ENCODE results near the gene ZNF213. TPM values are rescaled to one million over a fixed set of nuclear protein-coding genes. Genes with fewer than 3 reads are reported as not detected.

ZNF213 gene
- total RNA-seq, 2 experiments from 2014 or later, result 1.6 to 2.2 TPM

- peak overlapping the region; percentile 85 for H3K4me3 ChIP-seq (ENCODE audit: low read length)
- no peak for TF ChIP-seq CTCF (IDR thresholded peaks at IDR 0.05)
- H3K4me1 ChIP-seq (ENCODE audit: insufficient read depth, low read length), result peaks cover 28% of the 10 kb centered on the region
- peak overlapping the region; percentile 97 for H3K4me3 Mint-ChIP-seq
- H3K4me1 Mint-ChIP-seq (ENCODE audit: low read depth), result peaks cover 18% of the 10 kb centered on the region
- H3K9me3 Mint-ChIP-seq, result peaks cover 4% of the 10 kb centered on the region
- CTCF ChIA-PET, result interaction anchor here (0.9 to 2.5 kb wide), 5 partner anchors 9 to 299 kb away, joined by 3 to 15 read pairs (median 3); no protein-coding TSS in a partner anchor
- ATAC-seq (ENCODE audit: poor library complexity) (peak; percentile 89), DNase-seq (peak; percentile 92 to 98 (median 94))
- peak overlapping the region; percentile 97 for H3K27ac Mint-ChIP-seq
- H3K27me3 Mint-ChIP-seq, result peaks cover 7% of the 10 kb centered on the region
- H3K27me3 ChIP-seq (ENCODE audit: control insufficient read depth in 1 of 2, insufficient read depth in 2 of 2, low read length in 2 of 2), result no peaks in the 10 kb centered on the region
- H3K36me3 Mint-ChIP-seq (ENCODE audit: low read depth), result peaks cover 27% of the 10 kb centered on the region
- H3K36me3 ChIP-seq (ENCODE audit: insufficient read depth, low read length), result no peaks in the 10 kb centered on the region
- POLR2A ChIA-PET, result interaction anchor here (0.6 to 4.8 kb wide), 30 partner anchors 10 to 1548 kb away, joined by 3 to 57 read pairs (median 4); partner anchors contain the start of genes HCFC1R1, NLRC3, TNFRSF12A and ZNF174
- intact Hi-C loops (cut with DNase I, micrococcal nuclease), result loop anchor here (1.0 to 10.0 kb wide), 4 partner anchors 8 to 286 kb away; partner anchors contain the start of genes ZNF213 (in 2 of the 2), NAA60 (in 1 of the 2) and ZNF597 (in 1 of the 2)
- H3K9me3 ChIP-seq (ENCODE audit: control insufficient read depth in 1 of 2, insufficient read depth in 1 of 2, low read length in 2 of 2), result peaks cover 19 to 24% of the 10 kb centered on the region in 2 experiments
- peak overlapping the region; percentile 39 to 55 for H3K27ac ChIP-seq (ENCODE audit: low read depth in 1 of 2, low read length in 2 of 2)
Measured at GRCh38 chr16:3158510-3159314, 23.9 kb downstream of the ZNF213 start.

- ChIA-PET POLR2A (interaction anchor here (0.6 to 4.8 kb wide), 3 partner anchors 12 to 129 kb away, joined by 3 to 57 read pairs (median 4); no protein-coding TSS in a partner anchor), CTCF (interaction anchor here (1.1 to 1.5 kb wide), 3 partner anchors 32 to 102 kb away, joined by 3 to 4 read pairs (median 4); no protein-coding TSS in a partner anchor)
- TF ChIP-seq CTCF (IDR thresholded peaks at IDR 0.05), result no peak
- no peaks in the 10 kb centered on the region for H3K36me3 ChIP-seq (ENCODE audit: insufficient read depth, low read length)
- DNase-seq, result peak in 1 of 14 experiments; percentile 30
- peak overlapping the region; percentile 77 for H3K4me3 Mint-ChIP-seq
- no peak for ATAC-seq (ENCODE audit: poor library complexity)
- H3K9me3 ChIP-seq (ENCODE audit: control insufficient read depth in 1 of 2, insufficient read depth in 1 of 2, low read length in 2 of 2), result peaks cover 0 to 5% of the 10 kb centered on the region in 2 experiments
- peaks cover 38% of the 10 kb centered on the region for H3K4me1 ChIP-seq (ENCODE audit: insufficient read depth, low read length)
- H3K27ac ChIP-seq (ENCODE audit: low read depth in 1 of 2, low read length in 2 of 2), result no peak overlapping the region
- peaks cover 7% of the 10 kb centered on the region for H3K27me3 Mint-ChIP-seq
- peaks cover 2% of the 10 kb centered on the region for H3K9me3 Mint-ChIP-seq
- intact Hi-C loops (cut with DNase I, micrococcal nuclease), result no loop called here
- H3K36me3 Mint-ChIP-seq (ENCODE audit: low read depth), result peaks cover 22% of the 10 kb centered on the region
- no peak overlapping the region for H3K4me3 ChIP-seq (ENCODE audit: low read length)
- peaks cover 29% of the 10 kb centered on the region for H3K4me1 Mint-ChIP-seq (ENCODE audit: low read depth)
- no peaks in the 10 kb centered on the region for H3K27me3 ChIP-seq (ENCODE audit: control insufficient read depth in 1 of 2, insufficient read depth in 2 of 2, low read length in 2 of 2)
- H3K27ac Mint-ChIP-seq, result peak overlapping the region; percentile 66
Measured at GRCh38 chr16:3161235-3162018, 26.6 kb downstream of the ZNF213 start.
